ENCODE data around the gene LRP1B. TPM values are rescaled to one million over a fixed set of nuclear protein-coding genes. Genes with fewer than 3 reads are reported as not detected.

Gene LRP1B
- total and polyA plus RNA-seq, 2 of the 8 experiments (the other 6 are each of a cell fraction or from before 2014, with no cell fraction given), result 0.03 TPM; not detected in 1

DNA sequence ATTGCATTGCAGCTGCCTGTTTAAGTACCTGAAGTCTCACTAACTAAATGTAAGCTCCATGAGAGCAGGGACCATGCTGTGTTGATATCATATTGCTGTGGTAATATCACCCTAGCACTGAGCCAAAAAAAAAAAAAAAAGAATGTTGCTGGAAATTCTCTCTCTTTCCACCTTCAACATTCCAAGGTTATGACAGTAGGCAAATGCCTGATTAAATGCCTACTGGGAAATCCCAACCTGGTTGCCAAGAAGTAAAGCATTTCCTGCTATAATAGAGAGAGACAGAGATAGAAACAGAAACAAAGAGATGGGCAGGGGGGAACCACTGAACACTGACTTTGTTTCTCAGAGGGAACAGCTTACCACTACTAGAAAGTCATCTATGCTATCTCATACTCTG lies 1604.2 kb downstream of the LRP1B start:
- no peak overlapping the region for H2BK15ac ChIP-seq (ENCODE audit: low read length)
- H3K4me3 ChIP-seq (ENCODE audit: extremely low read depth in 1 of 4, insufficient read depth in 2 of 4, low read depth in 3 of 4, low read length in 4 of 4), result no peak overlapping the region
- no peak overlapping the region for H3K56ac ChIP-seq (replicated peaks; ENCODE audit: insufficient read length, low read depth, low read length)
- H4K5ac ChIP-seq (ENCODE audit: insufficient read length, low read depth, low read length), result no peak overlapping the region
- no peaks in the 10 kb centered on the region for H3K23me2 ChIP-seq (ENCODE audit: low read depth, low read length)
- H4K20me1 ChIP-seq (replicated peaks in 1 of 2; ENCODE audit: control insufficient read depth in 1 of 2, insufficient read depth in 2 of 2, low read length in 2 of 2), result no peaks in the 10 kb centered on the region
- H4K8ac ChIP-seq (ENCODE audit: extremely low read depth, insufficient read depth, low read length), result no peak overlapping the region
- DNase-seq (ENCODE audit: low read depth in 1 of 2, low spot score in 2 of 2) (no peak), FAIRE-seq (no peak)
- H3K4ac ChIP-seq (replicated peaks; ENCODE audit: insufficient read length, low read depth, low read length), result no peak overlapping the region
- no peak overlapping the region for H3K27ac ChIP-seq (ENCODE audit: low read depth, low read length)
- no peak overlapping the region for H2BK5ac ChIP-seq (ENCODE audit: low read depth, low read length)
- H3K18ac ChIP-seq (ENCODE audit: extremely low read depth, low read length), result no peak overlapping the region
- no peak overlapping the region for H3K14ac ChIP-seq (ENCODE audit: insufficient read length)
- no peak overlapping the region for H2BK20ac ChIP-seq (ENCODE audit: low read length)
- H4K91ac ChIP-seq (replicated peaks; ENCODE audit: insufficient read length, low read length), result no peak overlapping the region
- no peak overlapping the region for H2BK12ac ChIP-seq (ENCODE audit: low read depth, low read length)
- H3K9me3 ChIP-seq (ENCODE audit: insufficient read depth in 2 of 2, low read depth in 1 of 2, low read length in 1 of 2), result no peaks in the 10 kb centered on the region
- no peak overlapping the region for H3K9ac ChIP-seq (replicated peaks in 1 of 4; ENCODE audit: extremely low read depth in 1 of 4, low read depth in 3 of 4, low read length in 3 of 4)
- no peak for TF ChIP-seq HDAC2 (IDR thresholded peaks at IDR 0.05; ENCODE audit: borderline replicate concordance in 1 of 2, low read depth in 2 of 2, low read length in 2 of 2)
- no peak for TF ChIP-seq RNF2 (IDR thresholded peaks at IDR 0.05; ENCODE audit: borderline replicate concordance, low read depth, low read length, missing control alignments, poor library complexity, severe bottlenecking)
- TF ChIP-seq YY1 (IDR thresholded peaks at IDR 0.05; ENCODE audit: low read depth, low read length), result no peak
- no peak for TF ChIP-seq SUZ12 (IDR thresholded peaks at IDR 0.05; ENCODE audit: low read length)
- TF ChIP-seq NANOG (IDR thresholded peaks at IDR 0.05; ENCODE audit: insufficient read depth, low read depth, low read length, poor library complexity, severe bottlenecking), result no peak
- no peak for TF ChIP-seq HDAC6 (IDR thresholded peaks at IDR 0.05; ENCODE audit: low read depth, low read length)
- TF ChIP-seq CHD2 (IDR thresholded peaks at IDR 0.05; ENCODE audit: low read length), result no peak
- TF ChIP-seq RBBP5 (IDR thresholded peaks at IDR 0.05; ENCODE audit: borderline replicate concordance, low read depth, low read length), result no peak
- TF ChIP-seq KDM1A (IDR thresholded peaks at IDR 0.05; ENCODE audit: borderline replicate concordance, low read length), result no peak
- H3K23ac ChIP-seq (ENCODE audit: insufficient read length), result no peak overlapping the region
- H3K4me1 ChIP-seq (replicated peaks in 1 of 4; ENCODE audit: control insufficient read depth in 3 of 4, insufficient read depth in 4 of 4, low read length in 3 of 4), result no peaks in the 10 kb centered on the region
- ChIA-PET CTCF (ENCODE audit: partially characterized antibody) (no interaction called here), POLR2A (ENCODE audit: partially characterized antibody) (no interaction called here)
- H2AK5ac ChIP-seq (ENCODE audit: low read depth, low read length), result no peak overlapping the region
- no peaks in the 10 kb centered on the region for H3K36me3 ChIP-seq (ENCODE audit: control insufficient read depth in 2 of 4, insufficient read depth in 4 of 4, low read length in 3 of 4)
- H3K27me3 ChIP-seq (replicated peaks in 1 of 4; ENCODE audit: control insufficient read depth in 3 of 4, extremely low read depth in 1 of 4, insufficient read depth in 3 of 4, low read length in 3 of 4), result peaks cover 0 to 1% (median 0%) of the 10 kb centered on the region in 4 experiments; a peak in 1 of 7 replicates
- H3K4me2 ChIP-seq (ENCODE audit: insufficient read depth in 1 of 2, low read depth in 2 of 2, low read length in 2 of 2), result no peak overlapping the region
- H2BK120ac ChIP-seq (replicated peaks; ENCODE audit: low read depth, low read length), result no peak overlapping the region
- H3K79me2 ChIP-seq (ENCODE audit: control insufficient read depth in 1 of 2, insufficient read depth in 2 of 2, low read length in 2 of 2), result no peaks in the 10 kb centered on the region
- no peak overlapping the region for H2AFZ ChIP-seq (ENCODE audit: low read length)
- no peaks in the 10 kb centered on the region for H3K79me1 ChIP-seq (ENCODE audit: low read depth, low read length)

Data from H1 (cell line).